ENCODE data around the gene KAZN. TPM values are rescaled to one million over a fixed set of nuclear protein-coding genes. Genes with fewer than 3 reads are reported as not detected.

KAZN gene
- total and polyA plus RNA-seq, 4 donors, result 17.8 to 54.0 (median 38.4) TPM

DNA sequence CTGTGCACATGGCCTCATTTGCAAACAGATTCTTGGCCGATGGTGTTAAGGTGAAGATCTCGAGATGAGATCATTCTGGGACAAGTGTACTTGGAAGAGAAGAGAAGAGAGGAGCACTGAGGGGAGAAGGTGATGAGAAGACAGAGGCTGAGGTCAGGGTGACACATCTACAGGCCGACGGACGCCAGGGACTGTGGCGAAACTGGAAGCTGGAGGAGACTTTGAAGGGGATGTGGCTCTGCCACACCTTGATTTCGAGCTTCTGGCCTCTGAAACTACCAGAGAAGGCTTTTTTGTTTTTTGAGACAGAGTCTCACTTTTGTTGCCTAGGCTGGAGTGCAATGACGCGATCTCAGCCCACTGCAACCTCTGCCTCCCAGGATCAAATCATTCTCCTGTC lies 417.5 kb downstream of the KAZN start:
- Histone ChIP-seq H3K4me1 (ENCODE audit: control insufficient read depth, insufficient read depth, low read length) (peaks cover 14% of the 10 kb centered on the region), H3K27ac (ENCODE audit: low read depth, low read length) (no peak overlapping the region), H3K4me3 (ENCODE audit: low read depth, low read length) (no peak overlapping the region), H3K36me3 (ENCODE audit: control insufficient read depth, insufficient read depth, low read length) (peaks cover 6% of the 10 kb centered on the region), H3K27me3 (ENCODE audit: control insufficient read depth, insufficient read depth, low read length) (no peaks in the 10 kb centered on the region), H3K9me3 (ENCODE audit: control insufficient read depth, insufficient read depth, low read length) (no peaks in the 10 kb centered on the region)
- no peak for DNase-seq (ENCODE audit: low read depth in 4 of 6, low spot score in 6 of 6)
- WGBS (ENCODE audit: insufficient coverage), result 98% methylated on average over 9 of the region's 9 CpGs

DNA sequence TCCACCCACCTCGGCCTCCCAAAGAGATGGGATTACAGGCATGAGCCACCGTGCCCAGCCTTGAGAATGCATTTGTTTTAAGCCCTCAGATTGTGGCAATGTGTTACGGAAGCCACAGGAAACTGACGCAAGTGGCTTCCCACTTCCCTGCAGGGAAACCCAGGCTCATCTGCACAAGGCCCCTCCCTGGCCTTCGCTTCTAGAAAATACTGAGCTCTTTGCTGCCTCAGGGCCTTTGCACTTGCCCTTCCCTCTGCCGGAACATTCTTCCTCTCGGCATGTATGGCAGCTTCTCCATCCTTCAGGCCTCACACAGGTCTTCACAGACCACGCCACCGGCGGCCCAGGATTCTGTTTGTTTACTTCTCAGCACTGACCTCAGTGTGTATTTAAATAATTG lies 418.0 kb downstream of the KAZN start:
- peaks cover 19% of the 10 kb centered on the region for H3K4me1 ChIP-seq (ENCODE audit: control insufficient read depth, insufficient read depth, low read length)
- no peak overlapping the region for H3K27ac ChIP-seq (ENCODE audit: low read depth, low read length)
- no peaks in the 10 kb centered on the region for H3K27me3 ChIP-seq (ENCODE audit: control insufficient read depth, insufficient read depth, low read length)
- no peak overlapping the region for H3K4me3 ChIP-seq (ENCODE audit: low read depth, low read length)
- no peak for DNase-seq (ENCODE audit: low read depth in 4 of 6, low spot score in 6 of 6)
- peaks cover 8% of the 10 kb centered on the region for H3K36me3 ChIP-seq (ENCODE audit: control insufficient read depth, insufficient read depth, low read length)
- no peaks in the 10 kb centered on the region for H3K9me3 ChIP-seq (ENCODE audit: control insufficient read depth, insufficient read depth, low read length)
- 95% methylated on average over 6 of the region's 10 CpGs for WGBS (ENCODE audit: insufficient coverage)

DNA sequence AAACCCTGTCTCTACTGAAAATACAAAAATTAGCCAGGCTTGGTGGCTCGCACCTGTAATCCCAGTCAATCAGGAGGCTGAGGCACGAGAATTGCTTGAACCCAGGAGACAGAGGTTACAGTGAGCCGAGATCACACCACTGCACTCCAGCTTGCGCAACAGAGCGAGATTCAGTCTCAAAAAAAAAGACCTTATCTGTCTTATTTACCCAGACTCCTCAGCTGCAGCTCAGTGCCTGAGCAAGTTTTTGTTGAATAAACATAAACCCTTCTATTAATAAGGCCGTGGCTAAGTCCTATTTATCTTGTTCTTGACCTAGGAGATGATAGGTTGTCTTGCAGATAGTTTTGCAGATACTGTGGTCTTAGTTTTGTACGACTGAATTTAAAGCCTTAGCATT lies 418.6 kb downstream of the KAZN start:
- no peak overlapping the region for H3K4me3 ChIP-seq (ENCODE audit: low read depth, low read length)
- no peaks in the 10 kb centered on the region for H3K9me3 ChIP-seq (ENCODE audit: control insufficient read depth, insufficient read depth, low read length)
- DNase-seq (ENCODE audit: low read depth in 4 of 6, low spot score in 6 of 6), result no peak
- peaks cover 8% of the 10 kb centered on the region for H3K36me3 ChIP-seq (ENCODE audit: control insufficient read depth, insufficient read depth, low read length)
- WGBS (ENCODE audit: insufficient coverage), result 92% methylated on average over 5 of the region's 7 CpGs
- H3K27ac ChIP-seq (ENCODE audit: low read depth, low read length), result no peak overlapping the region
- H3K4me1 ChIP-seq (ENCODE audit: control insufficient read depth, insufficient read depth, low read length), result peaks cover 20% of the 10 kb centered on the region
- no peaks in the 10 kb centered on the region for H3K27me3 ChIP-seq (ENCODE audit: control insufficient read depth, insufficient read depth, low read length)

DNA sequence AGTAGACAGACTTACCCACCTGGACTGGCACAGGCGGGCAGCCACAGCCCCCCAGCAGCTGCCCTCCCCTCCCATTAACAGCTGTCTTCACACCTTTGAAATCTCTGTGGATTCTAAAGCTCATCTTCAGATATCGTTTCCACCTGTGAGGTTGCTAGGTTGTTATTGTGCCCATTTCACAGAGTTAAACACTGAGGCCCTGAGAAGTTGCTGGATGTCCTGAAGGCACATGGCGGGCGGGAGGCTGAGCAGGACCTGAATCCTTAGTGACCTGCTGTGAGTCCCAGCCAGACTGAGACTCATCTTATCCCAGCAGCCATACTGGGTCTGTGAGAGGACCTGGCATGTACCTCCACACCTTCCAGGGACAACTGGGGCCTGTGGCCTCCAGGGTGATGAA lies 420.3 kb downstream of the KAZN start:
- H3K4me1 ChIP-seq (ENCODE audit: control insufficient read depth, insufficient read depth, low read length), result peaks cover 20% of the 10 kb centered on the region
- no peaks in the 10 kb centered on the region for H3K9me3 ChIP-seq (ENCODE audit: control insufficient read depth, insufficient read depth, low read length)

DNA sequence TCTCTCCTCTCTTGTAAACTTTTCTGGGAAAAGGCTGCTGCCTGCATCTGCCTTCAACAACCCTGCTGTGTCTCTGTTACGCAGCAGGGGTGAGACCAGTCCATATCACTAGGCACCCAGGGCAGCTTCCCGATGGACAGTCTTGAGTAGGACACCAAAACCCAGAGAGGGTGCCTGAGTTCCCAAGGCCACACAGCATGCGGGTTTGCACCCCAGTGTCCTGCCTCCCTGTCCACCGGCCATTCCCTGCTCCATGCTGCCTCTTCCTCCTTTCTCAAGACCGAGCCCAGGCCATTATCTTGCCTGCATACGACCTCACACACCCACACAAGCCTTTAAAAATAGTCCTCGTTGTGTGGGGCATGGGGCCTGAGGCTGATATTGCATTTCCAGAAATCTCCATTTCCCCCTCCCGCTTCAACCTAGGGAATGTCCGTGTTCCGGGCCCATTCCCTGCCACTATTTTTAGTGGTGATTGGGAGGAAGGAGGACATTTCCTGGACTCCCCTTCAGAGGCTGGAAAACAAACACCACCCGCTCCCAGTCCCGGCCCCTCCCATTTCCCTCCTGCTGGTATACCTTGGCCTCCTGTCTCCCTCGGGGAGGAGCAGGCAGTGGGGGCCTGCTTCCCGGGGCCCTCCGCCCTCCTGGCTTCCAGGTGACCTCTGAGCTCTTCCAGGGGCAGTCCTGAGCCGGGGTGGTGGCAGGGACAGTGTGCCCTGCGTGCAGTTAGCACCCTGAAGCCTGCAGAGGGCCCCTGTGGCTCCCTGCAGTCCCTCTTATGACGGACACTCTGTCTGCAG lies 422.7 kb downstream of the KAZN start:
- no peaks in the 10 kb centered on the region for H3K9me3 ChIP-seq (ENCODE audit: control insufficient read depth, insufficient read depth, low read length)
- H3K4me3 ChIP-seq (ENCODE audit: low read depth, low read length), result no peak overlapping the region
- H3K4me1 ChIP-seq (ENCODE audit: control insufficient read depth, insufficient read depth, low read length), result peaks cover 7% of the 10 kb centered on the region
- no peaks in the 10 kb centered on the region for H3K27me3 ChIP-seq (ENCODE audit: control insufficient read depth, insufficient read depth, low read length)
- WGBS (ENCODE audit: insufficient coverage), result 62% methylated on average over 11 of the region's 18 CpGs
- H3K36me3 ChIP-seq (ENCODE audit: control insufficient read depth, insufficient read depth, low read length), result peaks cover 8% of the 10 kb centered on the region
- no peak for DNase-seq (ENCODE audit: low read depth in 4 of 6, low spot score in 6 of 6)
- H3K27ac ChIP-seq (ENCODE audit: low read depth, low read length), result no peak overlapping the region

More for the DNA sequence above, 420.3 kb downstream of the KAZN start:
- no peaks in the 10 kb centered on the region for H3K27me3 ChIP-seq (ENCODE audit: control insufficient read depth, insufficient read depth, low read length)
- 93% methylated on average over 2 of the region's 4 CpGs for WGBS (ENCODE audit: insufficient coverage)
- peaks cover 8% of the 10 kb centered on the region for H3K36me3 ChIP-seq (ENCODE audit: control insufficient read depth, insufficient read depth, low read length)
- H3K27ac ChIP-seq (ENCODE audit: low read depth, low read length), result no peak overlapping the region
- H3K4me3 ChIP-seq (ENCODE audit: low read depth, low read length), result no peak overlapping the region
- no peak for DNase-seq (ENCODE audit: low read depth in 4 of 6, low spot score in 6 of 6)

DNA sequence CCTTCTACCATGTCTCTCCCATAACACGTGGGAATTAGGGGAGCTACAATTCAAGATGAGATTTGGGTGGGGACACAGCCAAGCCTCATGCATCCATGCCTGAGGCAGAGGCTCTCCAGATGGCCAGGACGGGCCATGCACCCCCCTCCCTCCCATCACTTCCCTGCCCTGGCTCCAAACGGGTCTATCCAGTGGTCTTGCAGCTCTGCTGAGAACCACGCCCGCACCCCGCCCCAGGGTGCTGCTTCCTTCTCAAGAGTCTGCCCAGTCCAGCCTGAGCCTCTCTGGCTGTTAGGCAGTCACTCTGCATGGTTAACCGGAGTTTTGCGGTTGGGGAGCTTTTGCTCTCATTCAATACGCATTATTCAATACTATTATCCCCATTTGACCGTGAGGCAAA lies 423.6 kb downstream of the KAZN start:
- no peaks in the 10 kb centered on the region for H3K9me3 ChIP-seq (ENCODE audit: control insufficient read depth, insufficient read depth, low read length)
- H3K36me3 ChIP-seq (ENCODE audit: control insufficient read depth, insufficient read depth, low read length), result peaks cover 8% of the 10 kb centered on the region
- H3K4me3 ChIP-seq (ENCODE audit: low read depth, low read length), result no peak overlapping the region
- no peak overlapping the region for H3K27ac ChIP-seq (ENCODE audit: low read depth, low read length)
- H3K4me1 ChIP-seq (ENCODE audit: control insufficient read depth, insufficient read depth, low read length), result peaks cover 7% of the 10 kb centered on the region
- DNase-seq (ENCODE audit: low read depth in 4 of 6, low spot score in 6 of 6), result no peak
- H3K27me3 ChIP-seq (ENCODE audit: control insufficient read depth, insufficient read depth, low read length), result no peaks in the 10 kb centered on the region
- 91% methylated on average over 9 of the region's 10 CpGs for WGBS (ENCODE audit: insufficient coverage)

DNA sequence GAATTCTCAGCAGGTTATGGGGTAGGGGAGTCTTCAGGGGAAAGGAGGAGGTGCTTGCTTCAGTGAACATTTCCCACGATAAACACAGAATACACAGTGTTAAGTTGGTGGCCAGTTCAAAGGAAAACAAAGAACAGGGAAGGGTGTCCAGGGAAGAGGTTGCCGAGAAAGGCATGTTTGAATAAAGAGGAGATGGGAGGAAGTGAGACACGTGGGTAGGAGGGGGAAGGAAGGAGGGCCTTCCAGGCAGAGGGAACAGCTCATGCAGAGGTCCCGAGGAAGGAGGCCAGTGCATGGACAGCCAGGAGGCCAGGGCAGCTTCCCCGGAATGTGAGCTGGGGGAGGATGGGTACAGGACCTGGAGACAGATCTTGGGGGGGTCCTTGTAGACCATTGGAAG lies 424.7 kb downstream of the KAZN start:
- WGBS (ENCODE audit: insufficient coverage), result 50% methylated on average over 4 of the region's 5 CpGs
- H3K4me3 ChIP-seq (ENCODE audit: low read depth, low read length), result no peak overlapping the region
- H3K4me1 ChIP-seq (ENCODE audit: control insufficient read depth, insufficient read depth, low read length), result peaks cover 18% of the 10 kb centered on the region
- H3K27ac ChIP-seq (ENCODE audit: low read depth, low read length), result no peak overlapping the region
- H3K36me3 ChIP-seq (ENCODE audit: control insufficient read depth, insufficient read depth, low read length), result peaks cover 8% of the 10 kb centered on the region
- no peaks in the 10 kb centered on the region for H3K27me3 ChIP-seq (ENCODE audit: control insufficient read depth, insufficient read depth, low read length)
- no peak for DNase-seq (ENCODE audit: low read depth in 4 of 6, low spot score in 6 of 6)
- no peaks in the 10 kb centered on the region for H3K9me3 ChIP-seq (ENCODE audit: control insufficient read depth, insufficient read depth, low read length)

DNA sequence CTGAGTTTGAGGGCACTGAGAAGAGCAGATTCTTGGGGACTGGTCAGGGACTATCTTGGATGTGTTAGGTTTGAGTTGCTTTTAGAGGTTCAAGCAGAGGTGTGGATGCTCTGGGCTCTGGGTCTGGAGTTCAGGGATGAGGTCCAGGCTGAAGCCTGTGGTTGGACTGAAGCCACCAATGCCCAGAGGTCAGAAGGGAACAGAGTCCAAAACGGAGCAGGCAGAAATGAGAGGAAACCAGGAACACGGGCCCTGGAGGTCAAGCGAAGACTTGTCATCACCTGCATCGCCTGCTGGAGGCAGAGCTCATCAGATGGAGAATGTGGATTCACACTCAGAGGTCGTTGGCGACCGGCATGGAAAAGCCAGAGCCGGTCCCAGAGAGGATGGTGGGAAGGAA lies 425.5 kb downstream of the KAZN start:
- Histone ChIP-seq H3K36me3 (ENCODE audit: control insufficient read depth, insufficient read depth, low read length) (peaks cover 4% of the 10 kb centered on the region), H3K4me3 (ENCODE audit: low read depth, low read length) (no peak overlapping the region), H3K27ac (ENCODE audit: low read depth, low read length) (no peak overlapping the region), H3K9me3 (ENCODE audit: control insufficient read depth, insufficient read depth, low read length) (no peaks in the 10 kb centered on the region), H3K4me1 (ENCODE audit: control insufficient read depth, insufficient read depth, low read length) (peaks cover 25% of the 10 kb centered on the region), H3K27me3 (ENCODE audit: control insufficient read depth, insufficient read depth, low read length) (no peaks in the 10 kb centered on the region)
- 92% methylated on average over 8 of the region's 8 CpGs for WGBS (ENCODE audit: insufficient coverage)
- no peak for DNase-seq (ENCODE audit: low read depth in 4 of 6, low spot score in 6 of 6)

DNA sequence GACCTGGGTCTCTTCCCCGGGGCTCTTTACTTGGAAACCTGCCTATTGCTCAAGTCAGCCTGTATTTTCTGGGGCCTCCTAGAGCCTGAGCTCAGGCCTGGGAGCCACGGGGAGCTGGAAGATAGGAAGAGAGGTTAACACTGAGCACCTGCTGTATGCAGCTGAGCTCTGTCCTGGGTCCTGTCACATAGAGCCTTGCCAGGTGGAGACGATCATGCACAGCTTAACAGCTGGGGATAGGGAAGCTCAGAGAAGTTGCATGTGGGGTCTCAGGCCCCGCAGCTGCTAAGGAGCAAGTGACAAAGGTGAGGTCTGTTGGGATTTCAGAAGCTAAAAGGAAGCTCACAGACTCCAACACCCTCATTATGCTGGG lies 427.6 kb downstream of the KAZN start:
- WGBS (ENCODE audit: insufficient coverage), result 51% methylated on average over 3 of the region's 4 CpGs
- no peaks in the 10 kb centered on the region for H3K27me3 ChIP-seq (ENCODE audit: control insufficient read depth, insufficient read depth, low read length)
- H3K36me3 ChIP-seq (ENCODE audit: control insufficient read depth, insufficient read depth, low read length), result peaks cover 3% of the 10 kb centered on the region
- DNase-seq (ENCODE audit: low read depth in 4 of 6, low spot score in 6 of 6), result no peak
- H3K9me3 ChIP-seq (ENCODE audit: control insufficient read depth, insufficient read depth, low read length), result no peaks in the 10 kb centered on the region
- no peak overlapping the region for H3K27ac ChIP-seq (ENCODE audit: low read depth, low read length)
- H3K4me1 ChIP-seq (ENCODE audit: control insufficient read depth, insufficient read depth, low read length), result peaks cover 31% of the 10 kb centered on the region
- H3K4me3 ChIP-seq (ENCODE audit: low read depth, low read length), result no peak overlapping the region

DNA sequence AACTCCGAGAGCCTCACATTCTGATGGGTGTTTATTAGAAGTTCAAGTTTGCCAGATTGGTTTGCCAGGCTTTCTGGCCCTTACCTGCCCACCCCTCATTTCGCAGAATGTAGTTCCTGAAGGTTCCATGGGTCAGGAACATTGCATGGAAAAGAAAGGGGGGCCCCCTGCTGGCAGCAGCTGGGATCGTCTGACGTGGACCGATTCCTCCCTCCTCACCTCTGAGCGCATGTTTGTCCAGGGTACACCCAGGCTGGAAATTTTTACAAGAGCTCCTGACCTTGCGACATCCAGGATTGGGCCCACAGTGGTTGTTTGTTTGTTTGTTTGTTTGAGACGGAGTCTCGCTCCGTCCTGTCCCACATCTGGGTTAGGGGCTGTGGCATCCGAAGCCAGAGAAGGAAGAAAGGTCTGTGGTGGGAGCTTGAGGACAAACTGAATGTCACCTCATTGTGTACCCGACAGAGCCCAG lies 429.1 kb downstream of the KAZN start:
- H3K4me3 ChIP-seq (ENCODE audit: low read depth, low read length), result no peak overlapping the region
- no peaks in the 10 kb centered on the region for H3K27me3 ChIP-seq (ENCODE audit: control insufficient read depth, insufficient read depth, low read length)
- no peaks in the 10 kb centered on the region for H3K9me3 ChIP-seq (ENCODE audit: control insufficient read depth, insufficient read depth, low read length)
- H3K4me1 ChIP-seq (ENCODE audit: control insufficient read depth, insufficient read depth, low read length), result peaks cover 27% of the 10 kb centered on the region
- H3K27ac ChIP-seq (ENCODE audit: low read depth, low read length), result no peak overlapping the region
- WGBS (ENCODE audit: insufficient coverage), result 59% methylated on average over 7 of the region's 12 CpGs
- H3K36me3 ChIP-seq (ENCODE audit: control insufficient read depth, insufficient read depth, low read length), result no peaks in the 10 kb centered on the region
- peak in 3 of 6 donors; percentile 37 to 85 (median 73) for DNase-seq (ENCODE audit: low read depth in 4 of 6, low spot score in 6 of 6)

Measured in spinal cord (tissue), 10 donors.